ENCODE measurements around the gene LHB. TPM values are rescaled to one million over a fixed set of nuclear protein-coding genes. Genes with fewer than 3 reads are reported as not detected.
"Not testable (repeated sequence)": the region's sequence is repeated elsewhere in the genome, so short reads cannot be mapped to it uniquely, and the experiment has no call there.

The LHB gene
- total and polyA plus RNA-seq, 12 donors, result 0.38 to 8.8 (median 1.8) TPM; not detected in 5

GRCh38 chr19:49031642-49032301 lies 14.9 kb upstream of the LHB start, which contains the start of gene CGB2:
TSS of gene CGB2 (plus strand) at chr19:49031890. CDS start at chr19:49032096, 206 bp downstream.
- peak in 3 of 6 experiments; percentile 6 to 51 (median 20) for TF ChIP-seq CTCF (IDR thresholded peaks at IDR 0.05)
- intact Hi-C loops (cut with DNase I); H3K27me3 ChIP-seq; H3K4me1 ChIP-seq (replicated peaks in 1 of 2); H3K9me3 ChIP-seq (replicated peaks in 1 of 3); H3K4me3 ChIP-seq; H3K36me3 ChIP-seq (replicated peaks in 1 of 2); H3K27ac ChIP-seq: not testable (repeated sequence)
- 20 to 33% (median 23%) methylated on average over 27 to 28 of the region's 28 CpGs for WGBS, 4 donors
- peak in 3 of 7 donors; percentile 24 to 56 (median 54) for DNase-seq

DNA sequence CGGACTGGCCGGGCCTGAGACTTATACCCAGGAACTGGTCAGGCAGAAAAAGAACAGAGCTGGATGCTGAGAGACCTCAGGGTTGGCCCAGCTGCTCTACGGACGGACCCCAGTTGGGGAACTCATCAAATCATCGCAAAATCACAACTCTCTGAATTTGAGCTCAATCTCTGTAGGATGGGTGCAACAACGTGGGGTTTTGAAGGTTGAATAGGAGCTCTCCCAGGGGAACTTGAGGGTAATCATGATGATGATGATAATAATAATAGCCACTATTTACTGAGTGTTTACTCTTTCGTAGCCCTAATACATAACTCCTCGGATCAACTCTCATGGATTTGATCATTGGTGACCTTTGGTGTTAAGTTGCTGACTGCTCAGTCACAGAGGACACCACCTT lies 13.4 kb upstream of the LHB start:
- H3K27me3 ChIP-seq; H3K36me3 ChIP-seq (replicated peaks in 1 of 2); H3K4me1 ChIP-seq (replicated peaks in 1 of 2); H3K9me3 ChIP-seq (replicated peaks in 1 of 3); intact Hi-C loops (cut with DNase I); H3K27ac ChIP-seq; DNase-seq; H3K4me3 ChIP-seq: not testable (repeated sequence)
- 93 to 100% (median 94%) methylated on average over 1 to 6 of the region's 8 CpGs for WGBS, 4 donors

GRCh38 chr19:49029749-49030148 lies 12.9 kb upstream of the LHB start:
- H3K36me3 ChIP-seq (replicated peaks in 1 of 2); intact Hi-C loops (cut with DNase I); H3K9me3 ChIP-seq (replicated peaks in 1 of 3); DNase-seq; H3K4me3 ChIP-seq; H3K27ac ChIP-seq; H3K27me3 ChIP-seq; H3K4me1 ChIP-seq (replicated peaks in 1 of 2): not testable (repeated sequence)
- WGBS, 4 donors, result 81 to 93% (median 84%) methylated on average over 3 to 14 of the region's 14 CpGs

DNA sequence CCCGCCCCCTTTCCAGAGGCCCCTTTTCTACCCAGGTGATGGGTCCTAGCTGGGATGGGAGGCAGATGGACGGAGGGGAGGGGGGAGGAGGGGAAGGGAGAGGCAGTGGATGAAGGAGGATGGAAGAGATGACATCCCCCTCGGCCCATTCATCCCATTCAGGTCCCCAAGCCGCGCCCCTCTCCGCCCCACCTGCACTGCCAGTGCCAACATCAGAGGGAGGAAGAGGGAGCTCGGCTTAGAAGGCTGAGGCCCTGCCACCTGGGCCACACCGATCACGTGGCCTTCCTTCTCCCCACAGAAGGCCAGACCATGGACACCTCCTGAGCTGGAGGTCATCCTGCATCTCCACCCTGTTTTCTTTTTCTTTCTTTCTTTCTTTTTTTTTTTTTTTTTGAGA lies 11.8 kb upstream of the LHB start:
- H3K9me3 ChIP-seq (replicated peaks in 1 of 3); DNase-seq; H3K4me1 ChIP-seq (replicated peaks in 1 of 2); H3K27ac ChIP-seq; H3K27me3 ChIP-seq; intact Hi-C loops (cut with DNase I); H3K36me3 ChIP-seq (replicated peaks in 1 of 2); H3K4me3 ChIP-seq: not testable (repeated sequence)
- WGBS, 4 donors, result 58 to 83% (median 80%) methylated on average over 2 to 9 of the region's 9 CpGs

GRCh38 chr19:49025599-49025998 lies 8.7 kb upstream of the LHB start:
- intact Hi-C loops (cut with DNase I); H3K36me3 ChIP-seq (replicated peaks in 1 of 2); H3K27ac ChIP-seq; H3K4me1 ChIP-seq (replicated peaks in 1 of 2); H3K9me3 ChIP-seq (replicated peaks in 1 of 3); DNase-seq; H3K27me3 ChIP-seq; H3K4me3 ChIP-seq: not testable (repeated sequence)
- WGBS, 4 donors, result 76 to 82% (median 77%) methylated on average over 10 to 23 of the region's 23 CpGs; no CpG with 5 or more reads in 1 of the 4 donors

GRCh38 chr19:49025088-49025487 lies 8.2 kb upstream of the LHB start:
- H3K27me3 ChIP-seq; H3K36me3 ChIP-seq (replicated peaks in 1 of 2); H3K4me1 ChIP-seq (replicated peaks in 1 of 2); H3K4me3 ChIP-seq; DNase-seq; intact Hi-C loops (cut with DNase I); H3K9me3 ChIP-seq (replicated peaks in 1 of 3); H3K27ac ChIP-seq: not testable (repeated sequence)
- 74 to 91% (median 78%) methylated on average over 4 of the region's 6 CpGs for WGBS, 4 donors

GRCh38 chr19:49024233-49024632 lies 7.3 kb upstream of the LHB start, which contains the start of gene CGB3:
TSS of gene CGB3 (minus strand) at chr19:49024333. CDS start at chr19:49023971, 362 bp downstream.
- H3K27ac ChIP-seq; intact Hi-C loops (cut with DNase I); H3K4me3 ChIP-seq; H3K4me1 ChIP-seq (replicated peaks in 1 of 2); H3K9me3 ChIP-seq (replicated peaks in 1 of 3); H3K36me3 ChIP-seq (replicated peaks in 1 of 2); H3K27me3 ChIP-seq; DNase-seq: not testable (repeated sequence)
- WGBS, 4 donors, result 74 to 75% methylated on average over 10 of the region's 15 CpGs; no CpG with 5 or more reads in 2 of the 4 donors
